HepG2 (cell line): ENCODE results near the gene KRTAP10-2. TPM values are rescaled to one million over a fixed set of nuclear protein-coding genes. Genes with fewer than 3 reads are reported as not detected.

ENCODE experiments used
- BRCA1 ChIP-seq: sonication (generic); formaldehyde crosslinking; IDR thresholded peaks from 2 replicates; pipeline ENCODE4 v1.4.0; 2020; ENCODE audit warnings: missing genetic modification reagents
- EEA1 ChIP-seq: sonication (generic); formaldehyde crosslinking; IDR thresholded peaks from 2 replicates; pipeline ENCODE4 v1.5.1; 2020; ENCODE audit warnings: mild to moderate bottlenecking, missing genetic modification reagents, borderline replicate concordance
- EHMT2 ChIP-seq: fragments of 200-600 bp; sonication (generic); IDR thresholded peaks from 2 replicates; pipeline ENCODE4 v1.7.0; 2017; ENCODE audit warnings: antibody characterized with exemption, low read depth, low read length, borderline replicate concordance
- ESRRA ChIP-seq: sonication (generic); formaldehyde crosslinking; IDR thresholded peaks from 2 replicates; pipeline ENCODE4 v1.5.1; 2020; ENCODE audit warnings: mild to moderate bottlenecking, low read depth, missing genetic modification reagents
- ETV6 ChIP-seq: sonication (generic); formaldehyde crosslinking; conservative IDR thresholded peaks from 2 replicates; pipeline ENCODE4 v1.4.0; 2020; ENCODE audit warnings: missing genetic modification reagents
- GPN1 ChIP-seq: sonication (generic); formaldehyde crosslinking; IDR thresholded peaks from 2 replicates; pipeline ENCODE4 v1.5.1; 2020; ENCODE audit warnings: missing genetic modification reagents, borderline replicate concordance
- KMT2B ChIP-seq: IDR thresholded peaks from 2 replicates; pipeline ENCODE4 v1.6.1; 2016; ENCODE audit warnings: missing genetic modification reagents, missing compliant biosample characterization
- MYNN ChIP-seq: sonication (generic); formaldehyde crosslinking; IDR thresholded peaks from 2 replicates; pipeline ENCODE4 v1.4.0; 2020; ENCODE audit warnings: mild to moderate bottlenecking, low read depth, missing genetic modification reagents
- NCOA2 ChIP-seq: sonication (generic); formaldehyde crosslinking; IDR thresholded peaks from 2 replicates; pipeline ENCODE4 v1.8.0; 2022; ENCODE audit warnings: inconsistent platforms
- REL ChIP-seq: sonication (generic); formaldehyde crosslinking; conservative IDR thresholded peaks from 2 replicates; pipeline ENCODE4 v1.8.0; 2022; ENCODE audit warnings: mild to moderate bottlenecking, missing genetic modification reagents, moderate library complexity
- SNAPC2 ChIP-seq: sonication (generic); formaldehyde crosslinking; IDR thresholded peaks from 2 replicates; pipeline ENCODE4 v1.8.1; 2022; ENCODE audit warnings: mild to moderate bottlenecking, missing genetic modification reagents
- SP2 ChIP-seq: sonication (generic); formaldehyde crosslinking; IDR thresholded peaks from 2 replicates; pipeline ENCODE4 v1.5.1; 2020; ENCODE audit warnings: mild to moderate bottlenecking, missing genetic modification reagents
- STAT5B ChIP-seq: sonication (generic); formaldehyde crosslinking; IDR thresholded peaks from 2 replicates; pipeline ENCODE4 v1.4.0; 2020; ENCODE audit warnings: missing genetic modification reagents
- SYNCRIP ChIP-seq: fragments of 200-400 bp; formaldehyde crosslinking; IDR thresholded peaks from 2 replicates; pipeline ENCODE4 v1.6.1; 2018; ENCODE audit warnings: mild to moderate bottlenecking, low read depth, low read length; ENCODE audit not compliant: insufficient read depth
- XRCC5 ChIP-seq: fragments of 200-400 bp; formaldehyde crosslinking; optimal IDR thresholded peaks from 2 replicates; pipeline ENCODE3; 2017; ENCODE audit warnings: mild to moderate bottlenecking, low read length
- ZBTB20 ChIP-seq: sonication (generic); formaldehyde crosslinking; IDR thresholded peaks from 2 replicates; pipeline ENCODE4 v1.8.1; 2023; ENCODE audit warnings: missing genetic modification reagents, low read depth, mild to moderate bottlenecking, borderline replicate concordance
- ZC3H13 ChIP-seq: sonication (generic); formaldehyde crosslinking; IDR thresholded peaks from 2 replicates; pipeline ENCODE4 v1.8.1; 2023; ENCODE audit warnings: mild to moderate bottlenecking, missing genetic modification reagents, moderate library complexity
- ZFP1 ChIP-seq: IDR thresholded peaks from 2 replicates; pipeline ENCODE4 v1.6.1; 2016
- ZNF501 ChIP-seq: sonication (generic); formaldehyde crosslinking; IDR thresholded peaks from 2 replicates; pipeline ENCODE4 v1.5.1; 2020; ENCODE audit warnings: mild to moderate bottlenecking, moderate library complexity, missing genetic modification reagents
- ZNF543 ChIP-seq: sonication (generic); formaldehyde crosslinking; IDR thresholded peaks from 2 replicates; pipeline ENCODE4 v1.4.0; 2020; ENCODE audit warnings: mild to moderate bottlenecking, missing genetic modification reagents
- ZNF550 ChIP-seq: sonication (generic); formaldehyde crosslinking; IDR thresholded peaks from 2 replicates; pipeline ENCODE4 v1.4.0; 2020; ENCODE audit warnings: mild to moderate bottlenecking, missing genetic modification reagents, borderline replicate concordance
- ZNF572 ChIP-seq: sonication (generic); formaldehyde crosslinking; IDR thresholded peaks from 2 replicates; pipeline ENCODE4 v1.5.1; 2020; ENCODE audit warnings: mild to moderate bottlenecking, missing genetic modification reagents
- ZNF678 ChIP-seq: sonication (generic); formaldehyde crosslinking; IDR thresholded peaks from 2 replicates; pipeline ENCODE4 v1.4.0; 2020; ENCODE audit warnings: mild to moderate bottlenecking, missing genetic modification reagents
- ZNF772 ChIP-seq: sonication (generic); formaldehyde crosslinking; IDR thresholded peaks from 2 replicates; pipeline ENCODE4 v1.5.0; 2020; ENCODE audit warnings: mild to moderate bottlenecking, missing genetic modification reagents
- ZNF841 ChIP-seq: sonication (generic); formaldehyde crosslinking; IDR thresholded peaks from 2 replicates; pipeline ENCODE4 v1.8.1; 2023; ENCODE audit warnings: missing genetic modification reagents, borderline replicate concordance
- polyA plus RNA-seq, 8 experiments: library from polyadenylated mRNA; depleted of rRNA in 3 of 8; stranded (reverse) in 7 of 8; unstranded in 1 of 8; fragments of >200 nt; fragmentation: Illumina TruSeq in 4 of 8; extraction: Trizol in 4 of 8; gene quantifications; 2 replicates each; pipeline versions ENCODE4 v1.2.1 to v1.2.3, GENCODE V29; 2011 to 2016; ENCODE audit warnings: low read depth in 4 of 8, missing spikeins in 1 of 8, mixed read lengths in 1 of 8; ENCODE audit not compliant: insufficient read depth in 1 of 8
- total RNA-seq, 5 experiments: library from RNA; depleted of rRNA; stranded (reverse); fragments of >200 nt; fragmentation: Illumina TruSeq; extraction: Trizol; gene quantifications; 2 replicates each; pipeline ENCODE4 v1.2.3, GENCODE V29; 2016; ENCODE audit warnings: low read depth in 1 of 5
- TF ChIP-seq, protein P1 (sequence below): sonication (generic); formaldehyde crosslinking; IDR thresholded peaks from 2 replicates; pipeline ENCODE4 v1.8.1; 2022; ENCODE audit warnings: mild to moderate bottlenecking, missing genetic modification reagents
- TF ChIP-seq, protein P2 (sequence below): IDR thresholded peaks from 2 replicates; pipeline ENCODE4 v1.6.1; 2016; ENCODE audit warnings: low read depth
- TF ChIP-seq, protein P3 (sequence below): fragments of 450-650 bp; IDR thresholded peaks from 2 replicates; pipeline ENCODE4 v1.6.1; 2017

KRTAP10-2 gene
- total and polyA plus RNA-seq, 2 of the 13 experiments (the other 11 are each of a cell fraction or from before 2014, with no cell fraction given) = not detected

DNA sequence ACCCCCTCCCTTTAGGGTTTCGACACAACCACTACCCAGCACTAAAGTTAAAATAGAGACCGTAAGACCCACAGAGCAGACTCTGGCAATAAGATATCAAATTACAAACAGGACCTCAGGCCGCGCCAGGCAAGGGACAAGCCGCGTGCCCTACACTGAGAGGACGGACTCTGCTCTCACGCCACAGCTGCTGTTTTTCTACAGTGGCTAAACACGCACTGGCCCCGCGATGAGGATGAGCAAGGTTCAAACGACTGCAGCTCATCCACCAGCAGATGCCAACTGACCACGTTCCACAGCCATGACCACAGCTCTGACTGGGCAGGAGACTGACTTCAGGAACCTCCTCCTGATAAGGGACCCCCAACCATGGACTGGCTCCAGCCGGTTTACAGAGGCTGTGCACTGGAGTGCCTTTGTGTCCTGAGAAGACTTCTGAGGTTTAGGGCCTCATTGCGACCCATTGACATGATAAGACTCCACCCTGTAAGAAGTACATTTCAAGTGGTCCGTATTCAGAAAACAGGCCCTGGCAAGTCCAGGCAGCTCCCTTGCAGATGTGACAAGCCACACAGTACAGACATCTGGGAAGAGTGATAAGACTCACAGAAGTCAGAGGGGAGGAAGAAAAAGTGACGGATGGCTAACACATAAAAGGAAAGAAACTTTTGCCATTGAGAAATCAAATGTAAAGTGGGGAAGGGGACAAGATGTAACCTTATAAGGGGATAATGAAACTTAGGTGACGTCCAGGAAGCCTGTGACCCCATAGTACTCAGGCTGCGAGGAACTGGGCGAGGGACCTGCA is 42.5 kb upstream of the KRTAP10-2 start (continued):
- TF ChIP-seq STAT5B (CRISPR knock-in tag) (no peak), XRCC5 (peak; percentile 43), SYNCRIP (no peak), KMT2B (CRISPR knock-in tag) (0 out of 2 replicates have a peak, but pooled peaks have one; percentile 41), ZFP1 (CRISPR knock-in tag) (peak; percentile 51; the same call in 1 of the 2 replicates), ESRRA (CRISPR knock-in tag) (peak; percentile 49; the same call in 1 of the 2 replicates), MYNN (no peak), ZNF678 (CRISPR knock-in tag) (no peak), REL (CRISPR knock-in tag) (0 out of 2 replicates have a peak, but pooled peaks have one; percentile 39), GPN1 (CRISPR knock-in tag) (no peak), NCOA2 (CRISPR knock-in tag) (peak; percentile 76), ZNF772 (CRISPR knock-in tag) (peak; percentile 82), SNAPC2 (CRISPR knock-in tag) (0 out of 2 replicates have a peak, but pooled peaks have one; percentile 81), ZNF572 (CRISPR knock-in tag) (no peak), ZNF841 (no peak), EHMT2 (no peak), BRCA1 (CRISPR knock-in tag) (peak; percentile 72; the same call in 1 of the 2 replicates), ZNF543 (CRISPR knock-in tag) (peak; percentile 86; the same call in 1 of the 2 replicates), ZC3H13 (0 out of 2 replicates have a peak, but pooled peaks have one; percentile 66), ETV6 (CRISPR knock-in tag) (no peak), ZNF501 (peak; percentile 91), ZBTB20 (CRISPR knock-in tag) (peak; percentile 60; the same call in 1 of the 2 replicates), ZNF550 (CRISPR knock-in tag) (no peak), EEA1 (CRISPR knock-in tag) (no peak), SP2 (CRISPR knock-in tag) (peak; percentile 21; the same call in 1 of the 2 replicates)
- TF ChIP-seq, protein P1, sequence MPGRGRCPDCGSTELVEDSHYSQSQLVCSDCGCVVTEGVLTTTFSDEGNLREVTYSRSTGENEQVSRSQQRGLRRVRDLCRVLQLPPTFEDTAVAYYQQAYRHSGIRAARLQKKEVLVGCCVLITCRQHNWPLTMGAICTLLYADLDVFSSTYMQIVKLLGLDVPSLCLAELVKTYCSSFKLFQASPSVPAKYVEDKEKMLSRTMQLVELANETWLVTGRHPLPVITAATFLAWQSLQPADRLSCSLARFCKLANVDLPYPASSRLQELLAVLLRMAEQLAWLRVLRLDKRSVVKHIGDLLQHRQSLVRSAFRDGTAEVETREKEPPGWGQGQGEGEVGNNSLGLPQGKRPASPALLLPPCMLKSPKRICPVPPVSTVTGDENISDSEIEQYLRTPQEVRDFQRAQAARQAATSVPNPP (CRISPR knock-in tag) = peak; percentile 24; the same call in 1 of the 2 replicates
- TF ChIP-seq, protein P2, sequence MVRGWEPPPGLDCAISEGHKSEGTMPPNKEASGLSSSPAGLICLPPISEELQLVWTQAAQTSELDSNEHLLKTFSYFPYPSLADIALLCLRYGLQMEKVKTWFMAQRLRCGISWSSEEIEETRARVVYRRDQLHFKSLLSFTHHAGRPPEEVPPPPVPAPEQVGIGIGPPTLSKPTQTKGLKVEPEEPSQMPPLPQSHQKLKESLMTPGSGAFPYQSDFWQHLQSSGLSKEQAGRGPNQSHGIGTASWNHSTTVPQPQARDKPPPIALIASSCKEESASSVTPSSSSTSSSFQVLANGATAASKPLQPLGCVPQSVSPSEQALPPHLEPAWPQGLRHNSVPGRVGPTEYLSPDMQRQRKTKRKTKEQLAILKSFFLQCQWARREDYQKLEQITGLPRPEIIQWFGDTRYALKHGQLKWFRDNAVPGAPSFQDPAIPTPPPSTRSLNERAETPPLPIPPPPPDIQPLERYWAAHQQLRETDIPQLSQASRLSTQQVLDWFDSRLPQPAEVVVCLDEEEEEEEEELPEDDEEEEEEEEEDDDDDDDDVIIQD (CRISPR knock-in tag) = 0 out of 2 replicates have a peak, but pooled peaks have one; percentile 48
- TF ChIP-seq, protein P3, sequence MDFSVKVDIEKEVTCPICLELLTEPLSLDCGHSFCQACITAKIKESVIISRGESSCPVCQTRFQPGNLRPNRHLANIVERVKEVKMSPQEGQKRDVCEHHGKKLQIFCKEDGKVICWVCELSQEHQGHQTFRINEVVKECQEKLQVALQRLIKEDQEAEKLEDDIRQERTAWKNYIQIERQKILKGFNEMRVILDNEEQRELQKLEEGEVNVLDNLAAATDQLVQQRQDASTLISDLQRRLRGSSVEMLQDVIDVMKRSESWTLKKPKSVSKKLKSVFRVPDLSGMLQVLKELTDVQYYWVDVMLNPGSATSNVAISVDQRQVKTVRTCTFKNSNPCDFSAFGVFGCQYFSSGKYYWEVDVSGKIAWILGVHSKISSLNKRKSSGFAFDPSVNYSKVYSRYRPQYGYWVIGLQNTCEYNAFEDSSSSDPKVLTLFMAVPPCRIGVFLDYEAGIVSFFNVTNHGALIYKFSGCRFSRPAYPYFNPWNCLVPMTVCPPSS = no peak
